Measurements from ENCODE around the gene MLLT3.
"Not testable (repeated sequence)": the region's sequence is repeated elsewhere in the genome, so short reads cannot be mapped to it uniquely, and the experiment has no call there.

Gene MLLT3

GRCh38 chr9:20622330-20623020 lies at the start of gene MLLT3:
MLLT3 (minus strand) TSS chr9:20622499.
- DNase-seq (ENCODE audit: low read depth, low spot score), result peak; percentile 94

DNA sequence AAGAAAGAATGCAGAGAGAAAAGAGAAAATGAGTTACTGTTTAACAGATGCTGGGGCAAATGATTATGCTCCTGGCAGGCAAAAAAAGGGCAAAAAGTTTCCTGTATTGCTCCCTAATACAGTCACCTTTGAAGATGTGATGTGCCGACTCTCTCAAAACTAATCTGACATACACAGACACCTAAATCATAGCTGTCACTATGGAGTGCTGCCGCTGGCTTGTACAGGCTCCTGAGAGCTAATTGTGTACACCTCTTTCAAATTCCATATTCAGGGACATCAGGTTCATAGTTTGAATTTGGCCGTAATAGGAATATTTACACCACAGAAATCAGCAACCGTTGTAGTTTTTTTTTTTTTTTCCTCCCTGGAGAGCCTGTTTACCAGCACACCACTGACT lies 49.3 kb upstream of the MLLT3 start:
- DNase-seq (ENCODE audit: low read depth, low spot score), result no peak

DNA sequence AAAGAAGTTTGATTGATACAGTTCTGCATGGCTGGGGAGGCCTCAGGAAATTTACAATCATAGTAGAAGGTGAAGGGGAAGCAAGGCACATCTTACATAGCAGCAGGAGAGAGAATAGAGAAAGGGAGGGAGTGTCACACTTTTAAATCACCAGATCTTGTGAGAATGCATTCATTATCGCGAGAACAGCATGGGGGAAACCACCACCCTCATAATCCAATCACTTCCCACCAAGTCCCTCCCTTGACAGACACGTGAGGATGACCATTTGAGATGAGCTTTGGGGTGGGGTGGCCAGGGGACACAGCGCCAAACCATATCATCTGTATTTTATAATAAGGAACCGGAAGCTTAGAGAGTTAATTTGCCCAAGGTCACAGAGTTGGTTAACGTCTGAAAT lies 48.1 kb upstream of the MLLT3 start:
- DNase-seq (ENCODE audit: low read depth, low spot score), result no peak

- DNase-seq (ENCODE audit: low read depth, low spot score), result peak; percentile 55
These were observed 42.2 kb upstream of the MLLT3 start for GRCh38 chr9:20664501-20664900.

DNA sequence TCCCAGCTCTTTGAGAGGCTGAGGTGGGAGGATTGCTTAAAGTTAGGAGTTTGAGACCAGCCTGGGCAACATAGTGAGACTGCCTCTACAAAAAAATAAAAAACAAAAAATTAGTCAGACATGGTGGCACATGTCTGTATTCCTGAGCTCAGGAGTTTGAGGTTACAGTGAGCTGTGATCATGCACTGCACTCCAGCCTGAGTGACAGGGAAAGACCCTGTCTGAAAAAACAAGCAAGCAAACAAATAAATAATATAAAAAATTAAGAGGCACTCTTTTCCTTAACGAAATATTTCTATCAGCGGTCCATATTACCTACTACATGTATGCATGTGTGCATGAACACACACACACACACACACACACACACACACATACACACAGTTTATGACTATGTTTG lies 40.8 kb upstream of the MLLT3 start:
- DNase-seq (ENCODE audit: low read depth, low spot score), result no peak

- peak; percentile 51 for DNase-seq (ENCODE audit: low read depth, low spot score)
These were observed 39.9 kb upstream of the MLLT3 start for GRCh38 chr9:20662156-20662555.

DNA sequence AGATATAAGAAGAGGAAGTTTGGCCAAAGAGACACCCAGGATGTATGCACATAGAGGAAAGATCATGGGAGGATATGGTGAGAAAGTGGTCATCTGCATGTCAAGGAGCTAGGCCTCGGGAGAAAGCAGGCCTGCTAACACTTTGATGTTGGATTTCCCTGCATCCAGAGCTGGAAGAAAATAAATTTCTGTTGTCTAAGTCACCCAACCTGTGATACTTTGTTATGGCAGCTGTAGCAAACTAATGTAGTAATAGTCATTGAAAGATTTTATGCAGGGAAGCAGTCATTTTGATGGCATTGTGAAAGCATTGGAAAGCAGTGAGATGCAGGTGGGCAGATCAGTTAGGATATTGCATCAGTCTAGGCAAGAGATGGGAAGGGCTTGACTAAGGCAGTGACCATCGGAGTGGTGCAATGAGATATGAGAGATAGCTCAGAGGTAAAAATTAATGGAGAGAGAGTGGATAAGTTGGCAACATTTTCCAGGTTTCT lies 37.2 kb upstream of the MLLT3 start:
- DNase-seq (ENCODE audit: low read depth, low spot score), result no peak

GRCh38 chr9:20658677-20659473 lies 36.6 kb upstream of the MLLT3 start:
- DNase-seq (ENCODE audit: low read depth, low spot score), result peak; percentile 43

GRCh38 chr9:20658246-20658667 lies 36.0 kb upstream of the MLLT3 start:
- DNase-seq (ENCODE audit: low read depth, low spot score), result not testable (repeated sequence)

- no peak for DNase-seq (ENCODE audit: low read depth, low spot score)
These were observed 29.6 kb upstream of the MLLT3 start for GRCh38 chr9:20651939-20652338.

DNA sequence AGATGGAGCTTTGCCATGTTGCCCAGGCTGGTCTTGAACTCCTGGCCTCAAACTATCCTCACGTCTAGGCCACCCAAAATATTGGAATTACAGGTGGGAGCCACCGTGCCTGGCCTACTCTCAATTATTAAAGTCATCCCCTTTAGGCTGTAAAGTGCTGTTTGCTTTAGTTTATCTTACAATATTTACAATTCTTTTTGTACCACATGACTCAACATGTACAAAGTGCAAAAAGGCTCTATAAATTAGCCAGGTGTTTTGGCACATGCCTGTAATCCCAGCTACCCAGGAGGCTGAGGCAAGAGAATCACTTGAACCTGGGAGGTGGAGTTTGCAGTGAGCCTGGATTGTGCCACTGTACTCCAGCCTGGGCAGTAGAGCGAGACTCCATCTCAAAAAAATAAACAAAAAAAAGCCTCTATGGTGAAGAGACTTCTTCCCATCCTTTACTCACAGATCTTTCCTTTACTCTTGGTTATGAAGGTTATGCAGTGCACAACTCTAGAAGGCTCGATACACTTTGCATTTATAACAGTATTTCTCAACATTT lies 28.5 kb upstream of the MLLT3 start:
- DNase-seq (ENCODE audit: low read depth, low spot score), result no peak

DNA sequence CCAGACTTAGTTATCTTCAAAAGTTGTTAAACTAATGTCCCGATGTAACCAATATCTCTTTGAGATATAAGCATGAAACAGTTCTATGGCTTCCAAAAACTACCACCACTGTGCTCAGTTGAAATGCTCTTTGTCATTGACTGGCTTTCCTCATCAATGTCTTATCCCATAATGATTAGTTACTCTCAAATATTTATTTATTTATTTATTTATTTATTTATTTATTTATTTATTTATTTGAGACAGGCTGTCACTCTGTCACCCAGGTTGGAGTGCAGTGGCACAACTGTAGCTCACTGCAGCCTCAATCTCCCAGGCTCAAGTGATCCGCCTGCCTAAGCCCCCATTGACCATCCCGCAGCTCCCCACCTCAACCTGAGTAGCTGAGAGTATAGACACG lies 28.0 kb upstream of the MLLT3 start:
- no peak for DNase-seq (ENCODE audit: low read depth, low spot score)

DNA sequence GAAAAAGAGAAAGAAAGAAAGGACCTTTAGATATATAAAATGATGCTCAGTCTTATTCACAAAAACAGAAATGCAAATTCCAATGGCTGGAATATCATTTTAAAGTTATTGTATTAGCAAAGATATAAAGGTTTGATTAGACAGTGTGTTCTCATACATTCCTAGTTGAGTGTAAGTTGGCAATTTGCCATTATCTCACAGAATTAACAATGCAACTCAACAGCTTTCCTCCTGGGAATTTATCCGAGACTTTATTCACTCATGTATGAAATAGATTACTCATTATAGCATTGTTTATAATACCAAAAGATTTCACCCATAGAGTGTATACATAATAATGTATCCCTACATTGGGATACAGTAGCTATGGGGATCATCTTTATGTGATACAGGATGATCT lies 27.1 kb upstream of the MLLT3 start:
- DNase-seq (ENCODE audit: low read depth, low spot score), result no peak

DNA sequence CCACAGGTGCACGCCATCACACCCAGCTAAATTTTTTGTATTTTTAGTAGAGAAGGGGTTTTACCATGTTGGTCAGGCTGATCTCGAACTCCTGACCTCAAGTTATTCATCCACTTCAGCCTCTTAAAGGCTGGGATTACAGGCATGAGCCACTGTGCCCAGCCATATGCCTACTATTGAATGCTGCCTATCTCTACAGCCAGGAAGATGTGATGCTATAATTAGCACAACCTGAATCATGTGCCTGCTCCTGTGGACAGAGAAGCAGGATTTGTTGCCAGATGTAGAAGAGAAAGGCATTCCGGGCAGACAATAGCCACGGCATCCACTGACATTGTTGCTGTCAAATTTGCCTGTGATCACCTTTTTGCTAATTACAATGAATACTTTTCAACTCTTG lies 24.4 kb upstream of the MLLT3 start:
- DNase-seq (ENCODE audit: low read depth, low spot score), result no peak

- no peak for DNase-seq (ENCODE audit: low read depth, low spot score)
These were observed 21.4 kb upstream of the MLLT3 start for GRCh38 chr9:20643660-20644059.

DNA sequence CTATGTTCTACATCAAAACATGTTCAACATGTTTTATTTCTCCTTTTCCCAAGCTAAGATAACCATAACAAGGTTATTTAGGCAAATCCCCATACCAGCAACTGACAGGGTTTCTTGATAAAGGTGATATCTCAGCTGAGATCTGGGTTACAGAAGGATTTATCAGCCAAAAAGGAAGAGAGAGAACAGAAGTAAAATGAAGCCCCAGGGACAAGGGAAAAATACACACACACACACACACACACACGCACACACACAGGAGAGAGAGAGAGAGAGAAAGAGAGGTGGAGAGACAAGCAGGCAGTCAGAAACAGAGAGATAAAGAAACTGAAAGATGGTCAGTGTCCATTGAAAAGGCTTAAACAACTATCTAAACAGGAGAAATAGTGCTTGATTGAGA lies 19.7 kb upstream of the MLLT3 start:
- DNase-seq (ENCODE audit: low read depth, low spot score), result no peak

DNA sequence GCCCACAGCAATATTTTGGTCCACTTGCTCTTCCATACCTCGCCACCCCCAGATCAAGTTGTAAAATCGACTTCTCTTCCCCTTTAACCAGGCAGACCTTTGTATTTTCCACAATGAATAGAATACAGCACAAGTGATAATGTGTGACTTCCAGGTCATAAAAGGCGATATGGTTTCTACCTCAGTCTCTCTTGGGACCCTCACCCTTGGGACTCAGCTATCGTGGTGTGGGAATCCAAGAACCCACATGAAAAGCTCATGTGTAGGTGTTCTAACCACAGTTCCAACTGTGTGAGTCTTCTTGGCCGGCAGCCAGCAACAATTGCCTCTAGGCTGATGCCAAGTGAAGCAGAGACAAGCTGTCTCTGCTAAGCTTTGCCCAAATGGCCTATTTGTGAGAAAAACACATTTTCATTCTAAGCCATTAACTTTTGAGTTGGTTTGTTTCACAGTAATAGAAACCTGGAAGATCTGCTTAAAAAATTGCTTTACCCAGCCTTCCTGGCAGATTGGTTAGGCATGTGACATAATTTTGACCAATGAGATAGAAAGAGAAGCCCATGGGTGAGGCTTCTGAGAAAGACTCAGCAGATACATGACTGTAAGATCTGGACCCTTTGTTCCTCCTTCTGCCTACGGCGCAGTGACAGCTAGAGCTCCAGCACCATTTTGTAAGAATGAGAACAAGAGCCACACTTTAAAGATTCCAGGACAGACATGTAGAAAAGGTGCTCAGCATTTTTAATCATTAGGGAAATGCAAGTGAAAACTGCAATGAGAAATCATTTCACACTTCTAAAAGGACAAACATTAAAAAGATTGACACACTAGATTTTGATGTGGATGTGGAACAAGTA lies 18.3 kb upstream of the MLLT3 start:
- DNase-seq (ENCODE audit: low read depth, low spot score), result no peak

DNA sequence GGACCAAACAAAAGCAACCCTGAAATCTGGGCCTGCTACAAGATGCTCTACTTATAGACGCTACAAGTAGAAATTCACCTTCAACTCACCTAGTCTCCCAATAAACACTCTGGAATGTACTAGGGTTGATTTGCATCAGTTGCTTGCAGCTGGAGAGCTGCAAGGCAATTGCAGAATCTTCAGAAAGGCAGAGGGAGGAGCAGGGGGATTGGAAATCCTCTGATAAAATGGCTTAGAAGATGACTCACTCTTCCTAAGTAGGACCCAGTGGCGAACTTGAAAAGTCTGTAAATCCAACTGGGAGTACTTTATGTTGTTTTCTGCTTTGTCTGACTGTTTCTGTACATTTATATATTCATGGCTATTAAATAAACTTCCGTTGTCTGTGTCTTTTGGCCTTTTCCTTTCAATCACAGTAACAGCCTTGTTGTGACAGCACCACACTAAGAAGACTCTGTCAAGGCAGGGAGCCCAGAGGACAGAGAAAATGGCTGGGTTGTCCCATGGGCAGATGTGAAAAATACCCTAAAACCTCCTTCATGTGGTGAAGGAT lies 14.7 kb upstream of the MLLT3 start:
- peak; percentile 56 for DNase-seq (ENCODE audit: low read depth, low spot score)

DNA sequence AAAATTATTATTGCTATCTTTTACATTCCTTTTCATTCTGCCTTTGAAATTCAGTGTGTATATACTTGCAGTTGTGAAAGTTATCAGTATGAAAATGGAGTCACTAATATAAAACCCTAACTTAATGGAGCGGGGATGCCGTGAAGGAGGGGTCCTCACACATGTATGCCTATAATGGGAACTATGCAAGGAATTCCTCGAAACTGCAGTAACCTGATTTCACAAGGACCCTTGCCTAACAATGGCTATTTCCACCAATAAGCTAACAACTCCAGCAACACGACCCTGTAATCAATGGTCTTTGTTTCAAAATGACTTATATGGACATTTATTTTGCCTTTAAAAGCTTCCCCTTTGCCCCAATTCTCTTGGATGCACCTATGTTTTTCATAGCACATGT lies 12.6 kb upstream of the MLLT3 start:
- no peak for DNase-seq (ENCODE audit: low read depth, low spot score)

GRCh38 chr9:20632705-20633104 lies 10.4 kb upstream of the MLLT3 start:
- DNase-seq (ENCODE audit: low read depth, low spot score), result no peak

- no peak for DNase-seq (ENCODE audit: low read depth, low spot score)
These were observed 8.1 kb upstream of the MLLT3 start for GRCh38 chr9:20630241-20630943.
